Immature natural killer cell (primary cell): Measurements from ENCODE around the gene MYO1H. TPM values are rescaled to one million over a fixed set of nuclear protein-coding genes. Genes with fewer than 3 reads are reported as not detected.
"Not testable (repeated sequence)": the region's sequence is repeated elsewhere in the genome, so short reads cannot be mapped to it uniquely, and the experiment has no call there.

ENCODE experiments used
- DNase-seq, 3 donors: peaks; one replicate each; pipeline ENCODE4 v3.0.0; 2022; ENCODE audit warnings: mixed read lengths in 1 of 3
- H3K27ac Mint-ChIP-seq, 6 donors: one replicate each; pipeline ENCODE4 v1.8.0; 2020; ENCODE audit warnings: mixed read lengths in 6 of 6, mild to moderate bottlenecking in 5 of 6, inconsistent platforms in 4 of 6, moderate library complexity in 3 of 6
- H3K27me3 Mint-ChIP-seq, 3 donors: one replicate each; pipeline ENCODE4 v1.8.0; 2020 to 2021; ENCODE audit warnings: low read depth in 3 of 3, mild to moderate bottlenecking in 3 of 3, mixed read lengths in 3 of 3, moderate library complexity in 3 of 3, inconsistent platforms in 1 of 3
- H3K36me3 Mint-ChIP-seq, 3 donors: one replicate each; pipeline ENCODE4 v1.8.0; 2020; ENCODE audit warnings: mixed read lengths in 3 of 3, inconsistent platforms in 2 of 3, mild to moderate bottlenecking in 2 of 3
- H3K4me1 Mint-ChIP-seq, 2 donors: one replicate each; pipeline ENCODE4 v1.8.0; 2020; ENCODE audit warnings: inconsistent platforms in 2 of 2, mild to moderate bottlenecking in 2 of 2, mixed read lengths in 2 of 2, moderate library complexity in 1 of 2
- H3K4me3 Mint-ChIP-seq, 5 donors: one replicate each; pipeline ENCODE4 v1.8.0; 2020; ENCODE audit warnings: mild to moderate bottlenecking in 5 of 5, mixed read lengths in 5 of 5, inconsistent platforms in 3 of 5, moderate library complexity in 3 of 5
- H3K9me3 Mint-ChIP-seq, 6 donors: one replicate each; pipeline ENCODE4 v1.8.0; 2020; ENCODE audit warnings: mild to moderate bottlenecking in 6 of 6, mixed read lengths in 6 of 6, inconsistent platforms in 4 of 6, moderate library complexity in 3 of 6
- polyA plus RNA-seq, 3 donors: library from polyadenylated mRNA; unstranded; fragments of 300-500 nt; fragmentation: Illumina TruSeq; gene quantifications; one replicate each; pipeline ENCODE4 v1.2.3, GENCODE V29; 2021

Gene MYO1H
- polyA plus RNA-seq, 3 donors from 2014 or later = not detected

- peak overlapping the region in 1 of 5 donors; percentile 55 for H3K4me3 Mint-ChIP-seq
- H3K27ac Mint-ChIP-seq = peak overlapping the region; percentile 62 to 98 (median 81)
These were observed 118.6 kb downstream of the MYO1H start for GRCh38 chr12:109466305-109466704.

GRCh38 chr12:109466821-109467220, 119.1 kb downstream of the MYO1H start:
- H3K9me3 Mint-ChIP-seq = no peaks in the 10 kb centered on the region
- peaks cover 4 to 20% (median 17%) of the 10 kb centered on the region in 3 donors for H3K36me3 Mint-ChIP-seq
- peaks cover 96 to 97% of the 10 kb centered on the region in 2 donors for H3K4me1 Mint-ChIP-seq
- peak overlapping the region; percentile 12 to 98 (median 81) for H3K27ac Mint-ChIP-seq
- peak overlapping the region in 3 of 5 donors; percentile 5 to 75 (median 13) for H3K4me3 Mint-ChIP-seq
- H3K27me3 Mint-ChIP-seq = no peaks in the 10 kb centered on the region
- DNase-seq = no peak

More at GRCh38 chr12:109466305-109466704, 118.6 kb downstream of the MYO1H start:
- Mint-ChIP-seq H3K36me3 (peaks cover 4 to 20% (median 17%) of the 10 kb centered on the region in 3 donors), H3K27me3 (peaks cover 0 to 2% (median 2%) of the 10 kb centered on the region in 3 donors), H3K4me1 (peaks cover 97 to 100% of the 10 kb centered on the region in 2 donors), H3K9me3 (no peaks in the 10 kb centered on the region)
- no peak for DNase-seq

- Mint-ChIP-seq H3K9me3 (no peaks in the 10 kb centered on the region), H3K27ac (peak overlapping the region; percentile 84 to 98 (median 86)), H3K4me3 (peak overlapping the region; percentile 60 to 78 (median 67)), H3K4me1 (peaks cover 85 to 97% of the 10 kb centered on the region in 2 donors), H3K36me3 (peaks cover 4 to 20% (median 17%) of the 10 kb centered on the region in 3 donors), H3K27me3 (no peaks in the 10 kb centered on the region)
- DNase-seq = peak; percentile 26 to 53 (median 40)
These were observed 120.4 kb downstream of the MYO1H start for GRCh38 chr12:109467978-109468676.

- Mint-ChIP-seq H3K27me3 (no peaks in the 10 kb centered on the region), H3K4me3 (peak overlapping the region; percentile 32 to 76 (median 60)), H3K4me1 (peaks cover 79 to 92% of the 10 kb centered on the region in 2 donors), H3K36me3 (peaks cover 4 to 20% (median 17%) of the 10 kb centered on the region in 3 donors), H3K27ac (peak overlapping the region; percentile 82 to 98 (median 86)), H3K9me3 (no peaks in the 10 kb centered on the region)
- peak; percentile 47 to 54 (median 51) for DNase-seq
These were observed 121.8 kb downstream of the MYO1H start for GRCh38 chr12:109469517-109469916.

- H3K4me1 Mint-ChIP-seq = peaks cover 74 to 94% of the 10 kb centered on the region in 2 donors
- H3K27ac Mint-ChIP-seq = peak overlapping the region in 2 of 6 donors; percentile 17 to 75
- DNase-seq = no peak
- peaks cover 8 to 12% (median 10%) of the 10 kb centered on the region in 3 donors for H3K27me3 Mint-ChIP-seq
- H3K4me3 Mint-ChIP-seq = peak overlapping the region in 1 of 5 donors; percentile 36
- peaks cover 4 to 8% (median 8%) of the 10 kb centered on the region in 3 donors for H3K36me3 Mint-ChIP-seq
- H3K9me3 Mint-ChIP-seq = no peaks in the 10 kb centered on the region
These were observed 125.3 kb downstream of the MYO1H start for GRCh38 chr12:109473006-109473405.

- DNase-seq, H3K9me3 Mint-ChIP-seq, H3K4me3 Mint-ChIP-seq, H3K36me3 Mint-ChIP-seq: not testable (repeated sequence)
- Mint-ChIP-seq H3K4me1 (peaks cover 72 to 92% of the 10 kb centered on the region in 2 donors), H3K27ac (peak overlapping the region in 3 of 6 donors; percentile 29 to 84 (median 71)), H3K27me3 (peaks cover 8 to 12% (median 10%) of the 10 kb centered on the region in 3 donors)
These were observed 126.0 kb downstream of the MYO1H start for GRCh38 chr12:109473526-109474270.

GRCh38 chr12:109475121-109475520, 127.4 kb downstream of the MYO1H start:
- Mint-ChIP-seq H3K4me1 (peaks cover 70 to 91% of the 10 kb centered on the region in 2 donors), H3K27me3 (peaks cover 8 to 12% (median 10%) of the 10 kb centered on the region in 3 donors), H3K9me3 (no peaks in the 10 kb centered on the region), H3K4me3 (peak overlapping the region; percentile 90 to 97 (median 94)), H3K36me3 (no peaks in the 10 kb centered on the region), H3K27ac (peak overlapping the region; percentile 40 to 100 (median 98))
- DNase-seq = no peak

- Mint-ChIP-seq H3K9me3 (no peaks in the 10 kb centered on the region), H3K27me3 (peaks cover 8 to 12% (median 10%) of the 10 kb centered on the region in 3 donors), H3K36me3 (no peaks in the 10 kb centered on the region), H3K4me1 (peaks cover 60 to 80% of the 10 kb centered on the region in 2 donors), H3K27ac (peak overlapping the region; percentile 82 to 100 (median 99)), H3K4me3 (peak overlapping the region; percentile 90 to 97 (median 94))
- no peak for DNase-seq
These were observed 128.5 kb downstream of the MYO1H start for GRCh38 chr12:109475993-109476806.

GRCh38 chr12:109476807-109477184, 129.1 kb downstream of the MYO1H start:
- peaks cover 8 to 12% (median 10%) of the 10 kb centered on the region in 3 donors for H3K27me3 Mint-ChIP-seq
- no peaks in the 10 kb centered on the region for H3K9me3 Mint-ChIP-seq
- peaks cover 58 to 74% of the 10 kb centered on the region in 2 donors for H3K4me1 Mint-ChIP-seq
- no peak for DNase-seq
- peak overlapping the region; percentile 93 to 100 (median 99) for H3K27ac Mint-ChIP-seq
- H3K36me3 Mint-ChIP-seq = no peaks in the 10 kb centered on the region
- H3K4me3 Mint-ChIP-seq = peak overlapping the region; percentile 90 to 97 (median 94)

- H3K4me1 Mint-ChIP-seq = peaks cover 58 to 68% of the 10 kb centered on the region in 2 donors
- peak within 1 kb of the TSS; percentile 90 to 97 (median 94) for H3K4me3 Mint-ChIP-seq
- H3K27ac Mint-ChIP-seq = peak within 1 kb of the TSS; percentile 93 to 100 (median 99)
- H3K36me3 Mint-ChIP-seq = no peaks in the 10 kb centered on the region
- DNase-seq = peak; percentile 88 to 91 (median 91)
- peaks cover 8 to 12% (median 10%) of the 10 kb centered on the region in 3 donors for H3K27me3 Mint-ChIP-seq
- no peaks in the 10 kb centered on the region for H3K9me3 Mint-ChIP-seq
These were observed 129.7 kb downstream of the MYO1H start, which contains the start of the genes KCTD10 and UBE3B for GRCh38 chr12:109477185-109477962. TSS of gene KCTD10 (minus strand) at chr12:109477300. CDS start at chr12:109477262, 38 bp downstream. TSS of gene UBE3B (plus strand) at chr12:109477634. CDS start at chr12:109483552, 5,918 bp downstream.

GRCh38 chr12:109477963-109478315, 130.2 kb downstream of the MYO1H start:
- peaks cover 56 to 62% of the 10 kb centered on the region in 2 donors for H3K4me1 Mint-ChIP-seq
- H3K36me3 Mint-ChIP-seq = no peaks in the 10 kb centered on the region
- peaks cover 8 to 12% (median 10%) of the 10 kb centered on the region in 3 donors for H3K27me3 Mint-ChIP-seq
- peak overlapping the region; percentile 93 to 100 (median 99) for H3K27ac Mint-ChIP-seq
- DNase-seq = no peak
- H3K4me3 Mint-ChIP-seq = peak overlapping the region; percentile 90 to 97 (median 94)
- no peaks in the 10 kb centered on the region for H3K9me3 Mint-ChIP-seq

GRCh38 chr12:109479761-109480160, 132.1 kb downstream of the MYO1H start:
- H3K4me3 Mint-ChIP-seq = peak overlapping the region in 4 of 5 donors; percentile 13 to 90 (median 44)

More at GRCh38 chr12:109479761-109480160, 132.1 kb downstream of the MYO1H start:
- Mint-ChIP-seq H3K27ac (peak overlapping the region in 1 of 6 donors; percentile 61), H3K27me3 (peaks cover 8 to 12% (median 10%) of the 10 kb centered on the region in 3 donors), H3K9me3 (no peaks in the 10 kb centered on the region), H3K36me3 (peaks cover 5 to 6% (median 5%) of the 10 kb centered on the region in 3 donors), H3K4me1 (peaks cover 45 to 49% of the 10 kb centered on the region in 2 donors)
- DNase-seq = no peak
